Tibial nerve (tissue), 4 donors: ENCODE results near the gene SLC7A4. TPM values are rescaled to one million over a fixed set of nuclear protein-coding genes. Genes with fewer than 3 reads are reported as not detected.

ENCODE experiments used
- DNase-seq, 2 donors: peaks; one replicate each; pipeline ENCODE4 v3.0.0-alpha.2; 2019; ENCODE audit warnings: low spot score in 2 of 2
- H3K27ac ChIP-seq, 4 donors: fragments of 200-600 bp; sonication (generic) in 3 of 4; one replicate each; pipeline ENCODE4 v1.5.1; 2017 to 2019; ENCODE audit warnings: mild to moderate bottlenecking in 1 of 4
- H3K27me3 ChIP-seq, 2 donors: fragments of 200-600 bp; sonication (generic) in 1 of 2; one replicate each; pipeline versions ENCODE4 v1.5.1 to v1.6.0; 2017 to 2019
- H3K36me3 ChIP-seq, 3 donors: fragments of 200-600 bp; sonication (generic); one replicate each; pipeline ENCODE4 v1.5.1; 2018 to 2019
- H3K4me1 ChIP-seq, 4 donors: fragments of 200-600 bp; sonication (generic) in 3 of 4; one replicate each; pipeline ENCODE4 v1.5.1; 2017 to 2019
- H3K4me3 ChIP-seq, 4 donors: fragments of 200-600 bp; sonication (generic) in 3 of 4; one replicate each; pipeline ENCODE4 v1.5.1; 2017 to 2019; ENCODE audit warnings: mild to moderate bottlenecking in 1 of 4, moderate library complexity in 1 of 4
- H3K9me3 ChIP-seq, 4 donors: fragments of 200-600 bp; sonication (generic) in 3 of 4; one replicate each; pipeline ENCODE4 v1.5.1; 2017 to 2019
- EP300 ChIP-seq, 2 donors: sonication (generic); formaldehyde crosslinking; IDR thresholded peaks; one replicate each; pipeline ENCODE4 v1.6.1; 2017; ENCODE audit warnings: antibody characterized with exemption in 2 of 2, mild to moderate bottlenecking in 1 of 2
- POLR2A ChIP-seq, 2 donors: fragments of 450-650 bp; IDR thresholded peaks; one replicate each; pipeline ENCODE4 v1.6.1; 2017; ENCODE audit warnings: antibody characterized with exemption in 2 of 2, mild to moderate bottlenecking in 2 of 2, moderate library complexity in 2 of 2
- WGBS, 2 donors: methylation state at CpG; one replicate each; pipeline ENCODE4 v1.1.5; 2018; 5-methylcytosine and 5-hydroxymethylcytosine counted together
- total RNA-seq, 4 donors: library from RNA; depleted of rRNA; stranded (reverse); fragments of >200 nt; gene quantifications; one replicate each; pipeline ENCODE4 v1.1.0, GENCODE V29; 2016
- TF ChIP-seq, protein P1 (sequence below), 5 experiments: fragments of 200-600 bp in 3 of 5; fragments of 450-650 bp in 2 of 5; sonication (generic) in 3 of 5; IDR thresholded peaks; one replicate each; pipeline ENCODE4 v1.5.1; 2016 to 2019; ENCODE audit warnings: antibody characterized with exemption in 5 of 5, mild to moderate bottlenecking in 3 of 5, moderate library complexity in 2 of 5

Gene SLC7A4
- total RNA-seq, 4 donors from 2014 or later = 0.22 to 1.3 TPM; not detected in 2

GRCh38 chr22:20992056-20992442 is 40.3 kb downstream of the SLC7A4 start:
- H3K9me3 ChIP-seq = no peaks in the 10 kb centered on the region
- TF ChIP-seq POLR2A (IDR thresholded peaks at IDR 0.05) (no peak), EP300 (IDR thresholded peaks at IDR 0.05) (no peak)
- TF ChIP-seq, protein P1, sequence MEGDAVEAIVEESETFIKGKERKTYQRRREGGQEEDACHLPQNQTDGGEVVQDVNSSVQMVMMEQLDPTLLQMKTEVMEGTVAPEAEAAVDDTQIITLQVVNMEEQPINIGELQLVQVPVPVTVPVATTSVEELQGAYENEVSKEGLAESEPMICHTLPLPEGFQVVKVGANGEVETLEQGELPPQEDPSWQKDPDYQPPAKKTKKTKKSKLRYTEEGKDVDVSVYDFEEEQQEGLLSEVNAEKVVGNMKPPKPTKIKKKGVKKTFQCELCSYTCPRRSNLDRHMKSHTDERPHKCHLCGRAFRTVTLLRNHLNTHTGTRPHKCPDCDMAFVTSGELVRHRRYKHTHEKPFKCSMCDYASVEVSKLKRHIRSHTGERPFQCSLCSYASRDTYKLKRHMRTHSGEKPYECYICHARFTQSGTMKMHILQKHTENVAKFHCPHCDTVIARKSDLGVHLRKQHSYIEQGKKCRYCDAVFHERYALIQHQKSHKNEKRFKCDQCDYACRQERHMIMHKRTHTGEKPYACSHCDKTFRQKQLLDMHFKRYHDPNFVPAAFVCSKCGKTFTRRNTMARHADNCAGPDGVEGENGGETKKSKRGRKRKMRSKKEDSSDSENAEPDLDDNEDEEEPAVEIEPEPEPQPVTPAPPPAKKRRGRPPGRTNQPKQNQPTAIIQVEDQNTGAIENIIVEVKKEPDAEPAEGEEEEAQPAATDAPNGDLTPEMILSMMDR (IDR thresholded peaks at IDR 0.05) = no peak
- H3K4me3 ChIP-seq = no peak overlapping the region
- H3K27me3 ChIP-seq = no peaks in the 10 kb centered on the region
- H3K27ac ChIP-seq = no peak overlapping the region
- 87 to 94% methylated on average over 5 of the region's 7 CpGs for WGBS, 2 donors
- H3K4me1 ChIP-seq = no peaks in the 10 kb centered on the region
- peaks cover 3 to 100% (median 4%) of the 10 kb centered on the region in 3 donors for H3K36me3 ChIP-seq
- no peak for DNase-seq

DNA sequence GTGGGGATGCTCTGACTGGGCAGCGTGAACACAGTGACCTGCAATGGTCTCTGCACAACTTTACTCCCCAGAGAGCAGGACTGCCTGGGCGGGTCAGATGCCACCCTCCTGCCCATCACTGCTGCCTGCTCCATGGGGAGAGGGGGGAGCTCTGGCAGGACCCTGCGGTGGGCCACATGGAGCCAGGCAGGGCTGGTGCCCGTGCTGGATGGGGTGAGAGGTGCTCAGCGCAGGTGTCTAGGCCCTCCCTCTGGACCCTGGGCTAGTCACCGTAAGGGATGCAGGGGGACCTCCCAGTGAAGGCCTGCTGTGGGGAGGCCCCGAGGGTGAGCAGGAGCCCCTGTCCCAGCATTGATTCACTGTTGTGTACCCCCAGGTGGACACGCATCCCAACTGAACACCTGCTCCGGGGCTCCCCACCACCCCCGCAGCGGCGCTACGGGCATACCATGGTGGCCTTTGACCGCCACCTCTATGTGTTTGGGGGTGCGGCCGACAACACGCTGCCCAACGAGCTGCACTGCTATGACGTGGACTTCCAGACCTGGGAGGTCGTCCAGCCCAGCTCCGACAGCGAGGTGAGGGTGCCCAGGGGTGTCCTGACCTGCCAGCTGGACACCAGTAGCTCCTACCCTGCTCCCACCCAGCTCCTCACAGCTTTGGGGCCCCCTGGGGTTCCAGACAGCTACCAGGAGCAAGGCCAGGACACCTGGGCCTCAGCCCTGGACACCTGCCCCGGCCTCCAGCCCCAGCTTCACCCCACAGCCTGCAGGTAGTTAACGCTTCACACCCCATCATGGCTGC is 40.9 kb downstream of the SLC7A4 start:
- H3K27me3 ChIP-seq = no peaks in the 10 kb centered on the region
- no peak overlapping the region for H3K4me3 ChIP-seq
- DNase-seq = no peak
- no peaks in the 10 kb centered on the region for H3K9me3 ChIP-seq
- no peak overlapping the region for H3K27ac ChIP-seq
- peaks cover 3 to 100% (median 4%) of the 10 kb centered on the region in 3 donors for H3K36me3 ChIP-seq
- WGBS, 2 donors = 84 to 89% methylated on average over 16 to 22 of the region's 24 CpGs
- TF ChIP-seq, protein P1 (IDR thresholded peaks at IDR 0.05) = no peak
- TF ChIP-seq POLR2A (IDR thresholded peaks at IDR 0.05) = no peak
- no peak for TF ChIP-seq EP300 (IDR thresholded peaks at IDR 0.05)
- H3K4me1 ChIP-seq = no peaks in the 10 kb centered on the region

DNA sequence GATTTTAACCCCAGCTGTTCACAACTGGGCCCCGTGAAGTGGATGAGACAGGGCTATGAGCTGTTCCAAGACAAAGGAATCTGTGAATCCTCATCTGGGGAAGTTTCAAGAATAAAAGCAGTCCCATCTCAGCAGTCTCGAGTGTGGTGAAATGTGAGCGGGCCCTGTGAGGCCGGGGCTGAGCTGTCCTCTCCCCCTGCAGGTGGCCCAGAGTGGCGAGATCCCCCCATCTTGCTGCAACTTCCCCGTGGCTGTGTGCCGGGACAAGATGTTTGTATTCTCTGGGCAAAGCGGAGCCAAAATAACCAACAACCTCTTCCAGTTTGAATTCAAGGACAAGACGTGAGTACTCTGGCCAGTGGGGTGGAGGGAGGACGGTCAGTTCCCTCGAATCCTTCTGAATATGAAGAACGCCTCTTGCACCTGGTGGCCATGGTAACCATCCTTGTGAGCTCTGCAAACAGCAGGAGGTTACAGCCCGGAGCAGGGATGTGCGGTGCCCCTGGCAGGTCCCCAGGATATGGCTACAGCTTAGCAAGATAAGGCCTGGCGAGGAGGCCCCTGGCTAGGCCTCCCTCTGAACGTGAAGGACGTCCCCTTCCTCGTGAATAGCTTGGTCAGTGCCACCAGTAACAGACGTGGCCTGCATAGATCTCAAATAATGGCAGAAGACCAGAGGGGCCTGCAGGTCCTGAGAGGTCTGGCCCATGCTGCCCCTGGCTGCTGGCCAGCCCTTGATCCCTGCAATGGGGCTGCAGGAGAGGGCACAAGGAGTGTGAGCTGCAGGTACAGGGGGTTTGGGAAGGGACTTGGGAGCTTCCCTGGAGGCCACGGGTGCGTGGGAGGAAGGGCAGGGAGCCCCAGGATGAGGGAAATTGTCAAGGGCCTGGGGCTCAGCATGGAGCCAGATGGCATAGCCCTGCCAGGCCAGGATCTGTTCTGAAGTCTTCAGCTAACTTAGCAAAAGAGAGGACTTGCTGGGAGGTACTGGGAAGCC is 41.9 kb downstream of the SLC7A4 start:
- no peak overlapping the region for H3K4me3 ChIP-seq
- no peaks in the 10 kb centered on the region for H3K9me3 ChIP-seq
- no peak overlapping the region for H3K27ac ChIP-seq
- peaks cover 3 to 96% (median 4%) of the 10 kb centered on the region in 3 donors for H3K36me3 ChIP-seq
- H3K4me1 ChIP-seq = no peaks in the 10 kb centered on the region
- DNase-seq = no peak
- WGBS, 2 donors = 78 to 84% methylated on average over 21 of the region's 21 CpGs
- no peaks in the 10 kb centered on the region for H3K27me3 ChIP-seq
- TF ChIP-seq POLR2A (IDR thresholded peaks at IDR 0.05) (no peak), EP300 (IDR thresholded peaks at IDR 0.05) (no peak)
- TF ChIP-seq, protein P1 (IDR thresholded peaks at IDR 0.05) = no peak

- 63 to 64% methylated on average over 14 to 17 of the region's 17 CpGs for WGBS, 2 donors
- H3K4me3 ChIP-seq = no peak overlapping the region
- H3K27me3 ChIP-seq = no peaks in the 10 kb centered on the region
- no peak for DNase-seq
- TF ChIP-seq, protein P1 (IDR thresholded peaks at IDR 0.05) = no peak
- no peak for TF ChIP-seq EP300 (IDR thresholded peaks at IDR 0.05)
- no peak for TF ChIP-seq POLR2A (IDR thresholded peaks at IDR 0.05)
- H3K9me3 ChIP-seq = no peaks in the 10 kb centered on the region
- H3K27ac ChIP-seq = no peak overlapping the region
- peaks cover 3 to 95% (median 4%) of the 10 kb centered on the region in 3 donors for H3K36me3 ChIP-seq
- H3K4me1 ChIP-seq = peaks cover 0 to 6% (median 0%) of the 10 kb centered on the region in 4 donors
Measured at GRCh38 chr22:20989323-20990138, 42.8 kb downstream of the SLC7A4 start.
